GM21528 (cell line): ENCODE data around the gene GLRA1.
"Not testable (repeated sequence)": the region's sequence is repeated elsewhere in the genome, so short reads cannot be mapped to it uniquely, and the experiment has no call there.

ENCODE experiments used
- ATAC-seq: cut with Tn5 transposase; IDR thresholded peaks from one replicate; pipeline ENCODE4 v1.9.1; 2021; ENCODE audit warnings: mild to moderate bottlenecking, moderate library complexity; ENCODE audit not compliant: unreplicated experiment, low FRiP score

The GLRA1 gene

GRCh38 chr5:151921916-151922315, 2.7 kb downstream of the GLRA1 start:
- ATAC-seq: no peak

GRCh38 chr5:151917904-151918303, 6.7 kb downstream of the GLRA1 start:
- ATAC-seq: no peak

- no peak for ATAC-seq
Observed at GRCh38 chr5:151913425-151913824, 11.2 kb downstream of the GLRA1 start.

GRCh38 chr5:151912360-151912759, 12.3 kb downstream of the GLRA1 start:
- ATAC-seq: no peak

DNA sequence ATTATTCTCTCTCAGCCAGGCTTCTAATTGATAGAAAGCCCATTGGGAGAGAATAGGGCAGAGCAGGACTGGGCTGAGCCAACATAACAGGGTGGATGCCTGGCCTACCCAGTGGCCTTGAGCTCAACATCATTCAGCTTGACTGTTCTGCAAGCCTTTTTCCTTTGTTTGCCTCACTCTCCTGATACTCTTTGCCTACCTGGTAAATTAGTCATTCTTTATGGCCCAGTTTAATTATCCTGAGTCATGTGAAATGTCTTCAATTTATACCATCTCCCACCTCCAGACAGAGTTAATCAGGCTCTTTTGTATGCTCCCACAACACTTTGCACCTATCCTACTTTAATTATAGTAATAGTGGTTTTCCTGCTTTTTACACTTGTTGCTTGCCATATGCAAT, 13.6 kb downstream of the GLRA1 start:
- ATAC-seq: no peak

DNA sequence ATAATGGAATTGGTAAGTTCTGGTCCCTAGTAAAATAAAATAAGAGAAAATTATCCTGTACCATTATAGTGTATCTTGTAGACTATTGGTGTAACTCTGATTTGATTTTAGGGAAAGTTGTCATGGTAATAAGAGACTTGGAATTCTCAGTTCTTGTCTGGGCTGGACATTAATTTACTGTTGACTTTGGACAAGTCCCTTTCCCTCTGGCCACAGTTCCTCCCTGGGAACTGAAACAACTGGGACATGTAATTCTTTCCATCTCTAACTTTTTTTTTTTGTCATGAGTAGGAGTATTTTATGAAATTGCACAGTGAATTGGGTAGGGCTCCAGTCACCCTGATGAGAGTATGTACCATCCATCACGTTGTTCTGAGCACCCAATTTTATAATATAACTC, 15.0 kb downstream of the GLRA1 start:
- ATAC-seq: no peak

GRCh38 chr5:151906246-151906645, 18.4 kb downstream of the GLRA1 start:
- no peak for ATAC-seq

DNA sequence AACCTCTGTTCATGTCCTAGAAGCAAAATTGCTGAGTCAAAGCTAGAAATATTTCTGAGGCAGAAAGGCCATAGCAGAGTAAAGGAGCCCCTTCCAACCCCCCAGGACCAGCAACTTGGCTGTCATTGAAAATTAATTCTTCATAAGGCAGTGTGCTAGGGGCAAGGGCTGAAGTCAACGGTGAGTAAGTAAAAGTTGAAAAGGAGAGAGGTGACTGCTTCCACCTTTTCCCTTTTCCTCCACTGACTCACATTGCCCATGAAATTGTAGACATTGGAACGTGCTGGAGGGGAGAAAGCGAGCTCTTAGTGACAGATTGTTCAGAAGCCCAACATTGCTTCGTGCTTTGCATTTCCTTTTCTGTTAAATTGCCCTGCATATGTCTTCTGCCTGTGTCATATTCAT, 19.1 kb downstream of the GLRA1 start:
- no peak for ATAC-seq

- no peak for ATAC-seq
Observed at GRCh38 chr5:151904909-151905308, 19.7 kb downstream of the GLRA1 start.

- no peak for ATAC-seq
Observed at GRCh38 chr5:151904127-151904526, 20.5 kb downstream of the GLRA1 start.

GRCh38 chr5:151903243-151903653, 21.4 kb downstream of the GLRA1 start:
- ATAC-seq: peak; percentile 89

DNA sequence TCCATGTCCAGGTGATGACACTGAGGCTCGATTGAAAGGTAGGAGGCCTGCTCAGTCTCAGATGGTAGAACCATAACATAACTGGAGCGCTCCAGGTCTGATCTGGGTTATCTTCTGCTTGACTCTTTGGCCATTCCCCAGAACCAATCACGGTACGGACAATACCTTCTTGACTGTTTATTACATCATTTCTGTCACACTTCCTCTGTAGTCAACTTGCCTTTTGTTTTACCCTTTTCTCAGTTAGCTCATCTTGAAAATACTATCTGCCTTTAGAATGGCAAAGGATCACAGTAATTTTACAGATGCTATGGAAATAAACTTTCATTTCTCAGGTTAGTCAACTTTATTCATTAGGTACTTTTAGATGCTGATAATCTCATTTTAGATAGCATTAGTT, 22.4 kb downstream of the GLRA1 start:
- no peak for ATAC-seq

DNA sequence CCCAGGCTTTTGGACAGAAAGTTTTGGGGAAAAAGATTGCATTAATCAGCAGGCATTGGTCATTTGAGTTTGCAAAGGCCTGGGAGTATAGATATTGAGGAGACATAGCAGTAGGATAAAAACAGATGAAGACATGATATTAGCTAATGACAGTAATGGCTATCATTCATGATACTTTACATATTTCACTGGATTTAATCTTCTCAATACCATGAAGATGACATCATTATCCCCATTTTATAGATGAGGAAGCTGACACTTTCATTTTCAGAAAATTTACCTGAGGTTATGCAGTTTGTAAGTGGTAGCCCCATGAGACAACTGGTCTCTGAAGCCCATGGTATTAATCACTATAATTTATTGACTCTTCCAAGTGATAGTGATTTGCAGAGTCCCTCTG, 23.0 kb downstream of the GLRA1 start:
- ATAC-seq: no peak

DNA sequence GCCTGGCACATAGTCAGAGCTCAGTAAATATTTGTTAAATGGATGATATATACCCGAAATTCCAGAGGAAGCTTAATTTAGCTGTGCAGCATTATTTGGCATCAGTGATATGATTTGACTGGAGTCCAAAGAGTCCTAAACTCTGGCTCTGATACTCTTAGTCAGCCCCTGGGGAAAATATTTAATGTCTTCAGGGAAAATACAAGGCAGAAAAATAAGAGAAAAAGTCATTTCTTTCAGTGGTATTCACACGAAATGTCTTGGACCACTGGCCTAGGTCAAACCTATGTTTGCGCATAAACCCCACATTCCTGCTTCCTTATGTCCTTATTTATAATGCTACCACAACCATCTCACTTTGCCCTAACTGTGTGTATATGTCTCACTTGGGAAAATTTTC, 23.8 kb downstream of the GLRA1 start:
- no peak for ATAC-seq

- no peak for ATAC-seq
Observed at GRCh38 chr5:151899399-151899798, 25.3 kb downstream of the GLRA1 start.

DNA sequence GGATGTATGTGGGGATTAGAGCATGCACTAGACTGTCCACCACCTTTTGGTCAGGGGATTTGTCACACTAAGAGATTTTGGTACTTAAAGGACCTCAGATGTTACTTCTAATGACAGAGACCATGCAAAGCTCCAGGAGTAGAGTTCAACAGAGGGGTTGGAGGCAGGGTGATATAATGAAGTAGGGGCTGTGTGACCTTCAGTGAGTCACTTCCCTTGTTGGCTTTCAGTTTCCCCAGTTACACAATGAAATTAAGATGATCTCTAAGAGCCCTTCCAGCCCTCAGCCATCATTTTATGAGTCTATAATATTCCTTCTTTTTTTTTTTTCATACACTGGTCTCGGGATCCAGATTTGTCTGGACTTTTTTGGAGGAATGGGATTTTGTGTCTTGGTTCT, 26.8 kb downstream of the GLRA1 start:
- no peak for ATAC-seq

DNA sequence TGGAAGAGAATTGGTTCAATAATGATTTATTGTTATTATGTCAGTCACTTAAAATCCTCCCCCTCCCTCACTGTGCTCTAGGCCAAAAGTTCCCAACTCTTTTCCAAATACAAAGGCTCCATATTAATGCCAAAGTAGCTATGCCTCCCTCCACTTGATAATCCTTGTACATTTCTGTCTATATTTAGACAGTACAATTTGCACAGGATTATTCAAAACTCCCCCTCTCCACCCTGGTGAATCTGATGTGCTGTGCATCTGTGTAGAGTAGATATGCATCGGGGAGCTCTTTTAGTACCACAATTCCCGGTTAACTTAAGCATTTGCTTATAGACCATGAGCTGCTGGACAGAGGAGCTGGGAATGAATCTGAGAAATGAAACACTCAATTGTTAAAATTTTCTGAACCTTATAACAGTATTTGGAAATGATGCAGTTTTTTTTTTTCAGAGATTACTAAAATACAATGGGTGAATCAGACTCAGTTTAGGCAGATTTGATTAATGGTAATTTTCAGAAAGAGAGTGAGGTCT, 27.6 kb downstream of the GLRA1 start:
- ATAC-seq: no peak

- no peak for ATAC-seq
Observed at GRCh38 chr5:151896031-151896691, 28.5 kb downstream of the GLRA1 start.

GRCh38 chr5:151895660-151896030, 29.0 kb downstream of the GLRA1 start:
- ATAC-seq: no peak

GRCh38 chr5:151893485-151893884, 31.2 kb downstream of the GLRA1 start:
- ATAC-seq: not testable (repeated sequence)

GRCh38 chr5:151892393-151892792, 32.3 kb downstream of the GLRA1 start:
- ATAC-seq: no peak

DNA sequence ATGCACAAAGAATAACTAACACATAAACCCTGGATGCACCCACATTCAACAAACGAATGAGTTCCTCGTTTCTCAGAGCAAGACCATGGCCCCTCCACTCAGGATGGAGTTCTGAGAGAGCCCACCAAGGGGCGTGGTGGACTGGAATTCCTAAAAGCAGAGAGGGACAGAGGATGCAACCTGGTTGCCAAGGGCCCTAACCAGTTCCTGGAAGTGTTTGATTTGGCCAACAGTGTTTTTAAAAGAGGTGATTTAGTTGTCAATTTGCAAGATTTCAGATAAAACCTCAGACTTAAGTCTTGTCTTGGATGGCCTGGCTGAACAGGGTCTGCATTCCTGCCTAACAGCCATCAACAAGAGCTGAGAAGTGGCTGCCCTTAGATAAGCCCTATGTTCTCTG, 34.4 kb downstream of the GLRA1 start:
- no peak for ATAC-seq

- no peak for ATAC-seq
Observed at GRCh38 chr5:151889614-151890013, 35.0 kb downstream of the GLRA1 start.
